Thyroid gland (tissue), 4 donors: Measurements from ENCODE around the gene ZNF248. TPM values are rescaled to one million over a fixed set of nuclear protein-coding genes. Genes with fewer than 3 reads are reported as not detected.

Experiments used
- DNase-seq, 2 donors: peaks; one replicate each; pipeline ENCODE4 v3.0.0-alpha.2; 2019
- H3K27ac ChIP-seq, 3 donors: fragments of 200-600 bp; sonication (generic); 1 replicate in 2 of 3; 2 replicates in 1 of 3; pipeline ENCODE4 v1.5.1; 2016 to 2019; ENCODE audit warnings: mild to moderate bottlenecking in 1 of 3, moderate library complexity in 1 of 3
- H3K27me3 ChIP-seq: fragments of 200-600 bp; sonication (generic); one replicate; pipeline ENCODE4 v1.5.1; 2019
- H3K36me3 ChIP-seq, 2 donors: fragments of 200-600 bp; sonication (generic); one replicate each; pipeline ENCODE4 v1.5.1; 2016 to 2019
- H3K4me1 ChIP-seq, 2 donors: fragments of 200-600 bp; sonication (generic); one replicate each; pipeline ENCODE4 v1.5.1; 2017 to 2019
- H3K4me3 ChIP-seq, 3 donors: fragments of 200-600 bp; sonication (generic); replicated peaks in 1 of 3; 1 replicate in 2 of 3; 2 replicates in 1 of 3; pipeline ENCODE4 v1.5.1; 2016; ENCODE audit warnings: mild to moderate bottlenecking in 1 of 3
- H3K9me3 ChIP-seq: fragments of 200-600 bp; sonication (generic); one replicate; pipeline ENCODE4 v1.5.1; 2017
- CTCF ChIP-seq, 6 experiments: fragments of 200-600 bp in 3 of 6; fragments of 450-650 bp in 3 of 6; sonication (generic) in 3 of 6; IDR thresholded peaks; one replicate each; pipeline ENCODE4 v1.5.1; 2016 to 2019; ENCODE audit warnings: antibody characterized with exemption in 6 of 6, mild to moderate bottlenecking in 2 of 6, inconsistent platforms in 1 of 6, moderate library complexity in 1 of 6
- POLR2A ChIP-seq, 2 donors: fragments of 450-650 bp; IDR thresholded peaks; one replicate each; pipeline ENCODE4 v1.6.1; 2017; ENCODE audit warnings: antibody characterized with exemption in 2 of 2, mild to moderate bottlenecking in 2 of 2, moderate library complexity in 1 of 2
- WGBS, 2 donors: methylation state at CpG; one replicate each; pipeline ENCODE4 v1.1.5; 2017; 5-methylcytosine and 5-hydroxymethylcytosine counted together
- intact Hi-C: fragments of 100-400 bp; cut with DNase I; formaldehyde crosslinking; loops from one replicate; pipeline ENCODE4 v1.15.1; 2023
- total RNA-seq, 4 donors: library from RNA; depleted of rRNA; stranded (reverse); fragments of >200 nt; gene quantifications; one replicate each; pipeline ENCODE4 v1.2.3, GENCODE V29; 2016

Gene ZNF248
- total RNA-seq, 4 donors from 2014 or later = 27.5 to 43.1 (median 29.5) TPM

- 73 to 78% methylated on average over 7 to 9 of the region's 15 CpGs for WGBS, 2 donors
- no peaks in the 10 kb centered on the region for H3K9me3 ChIP-seq
- no peak for DNase-seq
- no peaks in the 10 kb centered on the region for H3K36me3 ChIP-seq
- intact Hi-C loops = no loop called here
- TF ChIP-seq POLR2A (IDR thresholded peaks at IDR 0.05) = no peak
- TF ChIP-seq CTCF (IDR thresholded peaks at IDR 0.05) = no peak
- H3K4me1 ChIP-seq = no peaks in the 10 kb centered on the region
- no peak overlapping the region for H3K4me3 ChIP-seq
- H3K27me3 ChIP-seq = no peaks in the 10 kb centered on the region
- H3K27ac ChIP-seq = no peak overlapping the region
Observed at GRCh38 chr10:37737336-37737735, 120.1 kb downstream of the ZNF248 start.

GRCh38 chr10:37736120-37736519 is 121.3 kb downstream of the ZNF248 start:
- no peak overlapping the region for H3K27ac ChIP-seq
- no peak overlapping the region for H3K4me3 ChIP-seq
- H3K4me1 ChIP-seq = no peaks in the 10 kb centered on the region
- intact Hi-C loops = no loop called here
- no peaks in the 10 kb centered on the region for H3K9me3 ChIP-seq
- TF ChIP-seq POLR2A (IDR thresholded peaks at IDR 0.05) = no peak
- TF ChIP-seq CTCF (IDR thresholded peaks at IDR 0.05) = no peak
- WGBS, 2 donors = 55 to 71% methylated on average over 1 of the region's 1 CpG
- H3K36me3 ChIP-seq = no peaks in the 10 kb centered on the region
- no peaks in the 10 kb centered on the region for H3K27me3 ChIP-seq
- DNase-seq = no peak

GRCh38 chr10:37734971-37735370 is 122.4 kb downstream of the ZNF248 start:
- no peaks in the 10 kb centered on the region for H3K27me3 ChIP-seq
- TF ChIP-seq POLR2A (IDR thresholded peaks at IDR 0.05) = no peak
- TF ChIP-seq CTCF (IDR thresholded peaks at IDR 0.05) = no peak
- intact Hi-C loops = no loop called here
- H3K4me3 ChIP-seq = no peak overlapping the region
- H3K4me1 ChIP-seq = no peaks in the 10 kb centered on the region
- DNase-seq = no peak
- H3K36me3 ChIP-seq = no peaks in the 10 kb centered on the region
- no peak overlapping the region for H3K27ac ChIP-seq
- 75 to 81% methylated on average over 2 of the region's 2 CpGs for WGBS, 2 donors
- no peaks in the 10 kb centered on the region for H3K9me3 ChIP-seq

Other genes starting within 250 kb of the ZNF248 start
- gene ZNF25, start 119.0 kb upstream of the ZNF248 start, total RNA-seq = 10 to 100 TPM in 3 of 4 donors, 1 to 10 TPM in 1; 8.4 to 17.1 (median 12.0) TPM
- 10 to 100 TPM; 34.3 to 71.3 (median 46.3) TPM for gene ZNF33A, start 153.1 kb upstream of the ZNF248 start, total RNA-seq
- 10 to 100 TPM; 20.9 to 45.2 (median 25.2) TPM for gene ZNF37A, start 236.7 kb upstream of the ZNF248 start, total RNA-seq